Middle frontal gyrus (tissue), 1 donor: ENCODE measurements around the gene SLC39A1.

ENCODE experiments used
- DNase-seq: peaks from one replicate; pipeline ENCODE4 v3.0.0-alpha.2; 2015; ENCODE audit warnings: low spot score; ENCODE audit errors: extremely low spot score

The SLC39A1 gene

GRCh38 chr1:153977250-153978240 lies 14.2 kb upstream of the SLC39A1 start, which contains the start of gene JTB:
JTB (minus strand) TSS chr1:153977674; CDS start chr1:153977252, 422 bp downstream.
- DNase-seq = peak; percentile 86

- no peak for DNase-seq
These were observed 13.5 kb upstream of the SLC39A1 start for GRCh38 chr1:153976819-153977249.

- DNase-seq = no peak
These were observed 10.2 kb upstream of the SLC39A1 start for GRCh38 chr1:153973525-153973924.

- DNase-seq = no peak
These were observed 9.7 kb upstream of the SLC39A1 start for GRCh38 chr1:153973071-153973470.

- DNase-seq = no peak
These were observed 7.0 kb upstream of the SLC39A1 start for GRCh38 chr1:153970346-153970745.

- DNase-seq = no peak
These were observed 5.6 kb upstream of the SLC39A1 start for GRCh38 chr1:153968972-153969371.

- DNase-seq = no peak
These were observed 5.1 kb upstream of the SLC39A1 start for GRCh38 chr1:153968408-153968807.

GRCh38 chr1:153968000-153968363 lies 4.6 kb upstream of the SLC39A1 start:
- no peak for DNase-seq

- peak; percentile 97 for DNase-seq
These were observed 4.0 kb upstream of the SLC39A1 start, which contains the start of gene CREB3L4 for GRCh38 chr1:153967107-153967999. CREB3L4 (plus strand) TSS chr1:153967902; CDS start chr1:153968526, 624 bp downstream.

- DNase-seq = no peak
These were observed 554 bp upstream of the SLC39A1 start for GRCh38 chr1:153963850-153964331.

GRCh38 chr1:153962088-153963029 lies 978 bp downstream of the SLC39A1 start:
- DNase-seq = no peak

GRCh38 chr1:153961421-153961820 lies 1.9 kb downstream of the SLC39A1 start:
- no peak for DNase-seq

GRCh38 chr1:153960206-153960605 lies 3.1 kb downstream of the SLC39A1 start:
- DNase-seq = no peak

- no peak for DNase-seq
These were observed 3.9 kb downstream of the SLC39A1 start for GRCh38 chr1:153959454-153959853.

- no peak for DNase-seq
These were observed 4.4 kb downstream of the SLC39A1 start for GRCh38 chr1:153958961-153959260.

- DNase-seq = peak; percentile 98
These were observed 5.0 kb downstream of the SLC39A1 start, which contains the start of gene CRTC2 for GRCh38 chr1:153958111-153958960. CRTC2 (minus strand) TSS chr1:153958612; CDS start chr1:153958497, 115 bp downstream.

- DNase-seq = no peak
These were observed 5.6 kb downstream of the SLC39A1 start for GRCh38 chr1:153957744-153958110.

GRCh38 chr1:153956997-153957715 lies 6.2 kb downstream of the SLC39A1 start:
- no peak for DNase-seq

GRCh38 chr1:153954826-153955225 lies 8.5 kb downstream of the SLC39A1 start:
- no peak for DNase-seq
